GM12878 (cell line): Measurements from ENCODE around the gene ANKRD6. TPM values are rescaled to one million over a fixed set of nuclear protein-coding genes. Genes with fewer than 3 reads are reported as not detected.

Experiments used
- ATAC-seq: fragments of 200-7000 bp; cut with Tn5 transposase; 3 replicates; pipeline ENCODE4 v1.9.1; 2020; ENCODE audit warnings: mild to moderate bottlenecking, moderate library complexity
- BruUV-seq: library from RNA; stranded (reverse); fragments of 400-500 nt; replicated peaks from 2 replicates; lab custom pipeline; 2021; lab: Mats Ljungman, UMichigan
- CTCF ChIA-PET: fragments of 300-600 bp; sonication (Branson Sonifier 250); formaldehyde crosslinking; extraction: SDS; loops from one replicate; lab custom pipeline; 2021; ENCODE audit warnings: inconsistent platforms; lab: Yijun Ruan, JAX
- POLR2A ChIA-PET: fragments of 350-600 bp; formaldehyde crosslinking; extraction: SDS; loops from one replicate; lab custom pipeline; 2021; ENCODE audit warnings: inconsistent platforms; lab: Charles Lee
- RAD21 ChIA-PET: fragments of 300-600 bp; sonication (Branson Sonifier 250); formaldehyde crosslinking; loops from one replicate; lab custom pipeline; 2023; ENCODE audit warnings: antibody characterized with exemption; ENCODE audit not compliant: unreplicated experiment; lab: Charles Lee
- SMC1A ChIA-PET: fragments of 300-600 bp; sonication (Branson Sonifier 250); formaldehyde crosslinking; loops from one replicate; lab custom pipeline; 2023; ENCODE audit not compliant: unreplicated experiment, uncharacterized antibody; lab: Charles Lee
- DNase-seq: peaks from one replicate; pipeline ENCODE4 v3.0.0-alpha.2; 2011; ENCODE audit warnings: low read depth, low spot score
- FAIRE-seq: peaks from 3 replicates; lab custom pipeline; 2011; peaks lifted over from hg19 to GRCh38; lab: Jason Lieb, UNC
- H2AFZ ChIP-seq: 2 replicates; pipeline ENCODE4 v1.6.0; 2011; ENCODE audit warnings: low read depth, low read length, control low read depth; ENCODE audit not compliant: control insufficient read depth
- H3K27ac ChIP-seq: 2 replicates; pipeline ENCODE4 v1.5.1; 2011; ENCODE audit warnings: control low read depth; ENCODE audit not compliant: control insufficient read depth, insufficient read depth
- H3K27me3 ChIP-seq, 2 experiments: replicated peaks in 1 of 2; 2 replicates each; pipeline versions ENCODE4 v1.6.0 to v1.6.1; 2011; ENCODE audit warnings: low read length in 1 of 2; ENCODE audit not compliant: control insufficient read depth in 2 of 2, insufficient read depth in 2 of 2
- H3K36me3 ChIP-seq, 2 experiments: 2 replicates each; pipeline ENCODE4 v1.5.1; 2011; ENCODE audit warnings: low read length in 1 of 2; ENCODE audit not compliant: control insufficient read depth in 2 of 2, insufficient read depth in 2 of 2
- H3K4me1 ChIP-seq: 2 replicates; pipeline ENCODE4 v1.6.1; 2011; ENCODE audit warnings: mild to moderate bottlenecking, low read length, moderate library complexity, mixed read lengths; ENCODE audit not compliant: control insufficient read depth, insufficient read depth
- H3K4me2 ChIP-seq: 2 replicates; pipeline ENCODE4 v1.6.0; 2011; ENCODE audit warnings: control low read depth; ENCODE audit not compliant: control insufficient read depth, insufficient read depth
- H3K4me3 ChIP-seq: fragments of 200-600 bp; sonication (generic); 2 replicates; pipeline ENCODE4 v1.5.1; 2016
- H3K79me2 ChIP-seq: 2 replicates; pipeline ENCODE4 v1.6.0; 2011; ENCODE audit warnings: low read length; ENCODE audit not compliant: control insufficient read depth, insufficient read depth
- H3K9ac ChIP-seq: 2 replicates; pipeline ENCODE4 v1.8.0; 2011; ENCODE audit warnings: low read length, control low read depth, mixed read lengths; ENCODE audit not compliant: control insufficient read depth, insufficient read depth
- H3K9me3 ChIP-seq: replicated peaks from 3 replicates; pipeline ENCODE4 v1.5.1; 2011; ENCODE audit warnings: mild to moderate bottlenecking, low read length; ENCODE audit not compliant: control insufficient read depth, insufficient read depth
- H4K20me1 ChIP-seq: 2 replicates; pipeline ENCODE4 v1.6.0; 2011; ENCODE audit not compliant: control insufficient read depth, insufficient read depth
- CBX3 ChIP-seq: fragments of 200-600 bp; sonication (generic); IDR thresholded peaks from 2 replicates; pipeline ENCODE4 v1.6.1; 2016; ENCODE audit warnings: low read depth, borderline replicate concordance
- NR2C2 ChIP-seq: IDR thresholded peaks from 2 replicates; pipeline ENCODE4 v1.6.1; 2011; ENCODE audit warnings: borderline replicate concordance, low read depth; ENCODE audit not compliant: control insufficient read depth, insufficient read length
- PRDM15 ChIP-seq: fragments of 450-650 bp; formaldehyde crosslinking; IDR thresholded peaks from 2 replicates; pipeline ENCODE4 v1.4.0; 2020; ENCODE audit warnings: mild to moderate bottlenecking, moderate library complexity
- ZBED1 ChIP-seq: IDR thresholded peaks from 2 replicates; pipeline ENCODE4 v1.6.1; 2016; ENCODE audit warnings: borderline replicate concordance
- WGBS: methylation state at CpG from one replicate; pipeline ENCODE4 v1.1.6; 2016; ENCODE audit warnings: low lambda C conversion rate; ENCODE audit not compliant: insufficient replicate concordance, insufficient coverage; ENCODE audit errors: missing lambda C conversion rate; 5-methylcytosine and 5-hydroxymethylcytosine counted together
- in situ Hi-C: fragments of 300-500 bp; cut with MboI; formaldehyde crosslinking; loops from 9 replicates; pipeline ENCODE4 v1.14.3; 2018; ENCODE audit warnings: mixed read lengths
- intact Hi-C: fragments of 100-400 bp; cut with micrococcal nuclease; formaldehyde crosslinking; loops from one replicate; pipeline ENCODE4 v1.14.2; 2022; ENCODE audit not compliant: unreplicated experiment
- polyA plus RNA-seq, 11 experiments: library from polyadenylated mRNA; depleted of rRNA in 4 of 11; unstranded in 6 of 11; stranded (reverse) in 5 of 11; fragments of >200 nt; fragmentation: Nextera tagmentation in 4 of 11; fragmentation: Illumina TruSeq in 1 of 11; extraction: Ambion mirVana in 4 of 11; extraction: Trizol in 1 of 11; gene quantifications; 1 replicate in 1 of 11; 2 replicates in 10 of 11; pipeline versions ENCODE4 v1.2.1 to v1.2.3, GENCODE V29; 2011 to 2016; ENCODE audit warnings: inconsistent platforms in 2 of 11, missing spikeins in 2 of 11, low read depth in 1 of 11
- total RNA-seq, 4 experiments: library from RNA; depleted of rRNA in 3 of 4; stranded (reverse); fragments of >200 nt in 3 of 4; fragmentation: Illumina TruSeq in 1 of 4; extraction: Trizol in 1 of 4; gene quantifications; 2 replicates each; pipeline versions ENCODE4 v1.2.1 to v1.2.3, GENCODE V29; 2013 to 2021
- TF ChIP-seq, protein P1 (sequence below): fragments of 450-650 bp; IDR thresholded peaks from 2 replicates; pipeline ENCODE4 v1.6.1; 2018; ENCODE audit warnings: mild to moderate bottlenecking, low read depth, moderate library complexity; ENCODE audit not compliant: partially characterized antibody

The ANKRD6 gene
- total and polyA plus RNA-seq, 10 of the 15 experiments (the other 5 are each of a cell fraction or from before 2014, with no cell fraction given), result 0.03 to 0.90 (median 0.38) TPM

GRCh38 chr6:89660981-89661380 lies 228.0 kb downstream of the ANKRD6 start:
- peaks cover 11 to 29% of the 10 kb centered on the region in 2 experiments for H3K36me3 ChIP-seq
- H3K4me1 ChIP-seq, result no peaks in the 10 kb centered on the region
- no peak overlapping the region for H3K9ac ChIP-seq
- no peak overlapping the region for H3K27ac ChIP-seq
- in situ Hi-C loops, result no loop called here
- no peaks in the 10 kb centered on the region for H3K79me2 ChIP-seq
- no peak overlapping the region for H2AFZ ChIP-seq
- H3K9me3 ChIP-seq, result no peaks in the 10 kb centered on the region
- 94% methylated on average over 4 of the region's 4 CpGs for WGBS
- intact Hi-C loops, result no loop called here
- ChIA-PET POLR2A (no interaction called here), RAD21 (no interaction called here), CTCF (interaction anchor here (1.0 kb wide), 2 partner anchors 9 to 288 kb away, joined by 3 read pairs; no protein-coding TSS in a partner anchor), SMC1A (no interaction called here)
- no peak for ATAC-seq
- H3K4me2 ChIP-seq, result no peak overlapping the region
- H3K4me3 ChIP-seq, result no peak overlapping the region
- no TSS peak for BruUV-seq
- no peak for FAIRE-seq
- DNase-seq, result no peak
- H4K20me1 ChIP-seq, result no peaks in the 10 kb centered on the region; the same call in 1 of the 2 replicates
- no peaks in the 10 kb centered on the region for H3K27me3 ChIP-seq
- TF ChIP-seq PRDM15 (CRISPR knock-in tag) (no peak), ZBED1 (no peak), NR2C2 (no peak), CBX3 (no peak)
- TF ChIP-seq, protein P1, sequence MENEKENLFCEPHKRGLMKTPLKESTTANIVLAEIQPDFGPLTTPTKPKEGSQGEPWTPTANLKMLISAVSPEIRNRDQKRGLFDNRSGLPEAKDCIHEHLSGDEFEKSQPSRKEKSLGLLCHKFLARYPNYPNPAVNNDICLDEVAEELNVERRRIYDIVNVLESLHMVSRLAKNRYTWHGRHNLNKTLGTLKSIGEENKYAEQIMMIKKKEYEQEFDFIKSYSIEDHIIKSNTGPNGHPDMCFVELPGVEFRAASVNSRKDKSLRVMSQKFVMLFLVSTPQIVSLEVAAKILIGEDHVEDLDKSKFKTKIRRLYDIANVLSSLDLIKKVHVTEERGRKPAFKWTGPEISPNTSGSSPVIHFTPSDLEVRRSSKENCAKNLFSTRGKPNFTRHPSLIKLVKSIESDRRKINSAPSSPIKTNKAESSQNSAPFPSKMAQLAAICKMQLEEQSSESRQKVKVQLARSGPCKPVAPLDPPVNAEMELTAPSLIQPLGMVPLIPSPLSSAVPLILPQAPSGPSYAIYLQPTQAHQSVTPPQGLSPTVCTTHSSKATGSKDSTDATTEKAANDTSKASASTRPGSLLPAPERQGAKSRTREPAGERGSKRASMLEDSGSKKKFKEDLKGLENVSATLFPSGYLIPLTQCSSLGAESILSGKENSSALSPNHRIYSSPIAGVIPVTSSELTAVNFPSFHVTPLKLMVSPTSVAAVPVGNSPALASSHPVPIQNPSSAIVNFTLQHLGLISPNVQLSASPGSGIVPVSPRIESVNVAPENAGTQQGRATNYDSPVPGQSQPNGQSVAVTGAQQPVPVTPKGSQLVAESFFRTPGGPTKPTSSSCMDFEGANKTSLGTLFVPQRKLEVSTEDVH, result no peak
